GM19099 (cell line): ENCODE measurements around the gene OR6K2.

Experiments used
- POLR2A ChIP-seq: IDR thresholded peaks from 3 replicates; pipeline ENCODE4 v1.6.1; 2011; ENCODE audit warnings: low read depth; ENCODE audit not compliant: insufficient read length; ENCODE audit errors: extremely low read depth

The OR6K2 gene

GRCh38 chr1:158687037-158687436 is 13.4 kb downstream of the OR6K2 start:
- no peak for TF ChIP-seq POLR2A

- TF ChIP-seq POLR2A = no peak
Observed at GRCh38 chr1:158686111-158687009, 14.1 kb downstream of the OR6K2 start, which contains the start of gene SPTA1. Gene SPTA1, minus strand, starts transcription at chr1:158686715. Its CDS starts 198 bp downstream, at chr1:158686517.

GRCh38 chr1:158685085-158685484 is 15.4 kb downstream of the OR6K2 start:
- no peak for TF ChIP-seq POLR2A

GRCh38 chr1:158681606-158682005 is 18.8 kb downstream of the OR6K2 start:
- TF ChIP-seq POLR2A = no peak

- no peak for TF ChIP-seq POLR2A
Observed at GRCh38 chr1:158679289-158679688, 21.2 kb downstream of the OR6K2 start.

GRCh38 chr1:158675563-158676323 is 24.7 kb downstream of the OR6K2 start:
- no peak for TF ChIP-seq POLR2A

- TF ChIP-seq POLR2A = no peak
Observed at GRCh38 chr1:158674302-158674701, 26.1 kb downstream of the OR6K2 start.

- no peak for TF ChIP-seq POLR2A
Observed at GRCh38 chr1:158666037-158666436, 34.4 kb downstream of the OR6K2 start.

- TF ChIP-seq POLR2A = no peak
Observed at GRCh38 chr1:158654571-158654970, 45.9 kb downstream of the OR6K2 start.

GRCh38 chr1:158654086-158654485 is 46.4 kb downstream of the OR6K2 start:
- TF ChIP-seq POLR2A = no peak

GRCh38 chr1:158652721-158653334 is 47.6 kb downstream of the OR6K2 start:
- no peak for TF ChIP-seq POLR2A
